ENCODE data around the gene IRAK3. TPM values are rescaled to one million over a fixed set of nuclear protein-coding genes. Genes with fewer than 3 reads are reported as not detected.

The IRAK3 gene
- total RNA-seq, 1 donor: 21.4 TPM

DNA sequence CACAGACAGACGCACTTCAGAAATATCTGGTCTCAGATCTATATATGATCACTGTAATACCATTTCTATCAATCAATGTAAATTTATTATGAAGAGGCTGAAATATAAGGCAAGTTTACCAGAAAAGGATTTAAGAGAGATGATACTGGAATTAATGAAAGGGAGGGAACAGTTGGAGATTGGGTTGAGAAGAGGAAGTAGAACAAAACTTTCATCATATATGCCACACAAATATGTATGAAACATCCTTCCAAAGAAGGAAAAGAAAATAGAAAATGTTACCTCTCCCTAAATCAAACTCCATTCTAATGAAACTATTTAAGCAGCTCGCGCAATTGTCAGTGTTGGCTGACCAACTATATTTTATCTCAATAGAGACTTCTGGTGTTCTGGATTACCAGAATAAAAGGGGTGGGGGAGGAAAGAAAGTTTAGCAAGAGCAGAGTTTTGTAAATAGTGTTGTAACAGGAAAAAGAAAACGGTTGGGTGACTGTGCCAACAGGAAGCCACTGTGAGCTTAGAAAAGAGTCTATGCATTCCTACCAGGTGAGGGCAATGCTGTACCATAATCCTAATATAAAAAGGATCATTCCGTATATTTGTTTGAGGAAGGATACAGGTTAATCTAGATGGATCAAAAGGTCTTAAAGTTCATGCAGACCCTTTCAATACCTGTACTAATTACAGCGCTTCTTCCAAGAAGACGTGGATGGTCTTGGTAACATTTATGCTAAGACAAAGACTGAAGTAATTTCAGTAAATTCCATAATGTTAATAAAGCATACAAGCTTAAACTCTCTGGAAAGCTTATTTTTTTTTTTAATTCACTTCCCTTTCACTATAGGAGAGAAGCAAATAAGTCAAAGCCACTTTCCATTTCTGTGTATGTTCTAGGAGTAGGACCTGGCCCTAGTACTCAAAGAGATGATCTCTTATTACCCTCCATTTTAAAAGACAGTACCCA is 43.9 kb upstream of the IRAK3 start:
- TF ChIP-seq, protein P1, sequence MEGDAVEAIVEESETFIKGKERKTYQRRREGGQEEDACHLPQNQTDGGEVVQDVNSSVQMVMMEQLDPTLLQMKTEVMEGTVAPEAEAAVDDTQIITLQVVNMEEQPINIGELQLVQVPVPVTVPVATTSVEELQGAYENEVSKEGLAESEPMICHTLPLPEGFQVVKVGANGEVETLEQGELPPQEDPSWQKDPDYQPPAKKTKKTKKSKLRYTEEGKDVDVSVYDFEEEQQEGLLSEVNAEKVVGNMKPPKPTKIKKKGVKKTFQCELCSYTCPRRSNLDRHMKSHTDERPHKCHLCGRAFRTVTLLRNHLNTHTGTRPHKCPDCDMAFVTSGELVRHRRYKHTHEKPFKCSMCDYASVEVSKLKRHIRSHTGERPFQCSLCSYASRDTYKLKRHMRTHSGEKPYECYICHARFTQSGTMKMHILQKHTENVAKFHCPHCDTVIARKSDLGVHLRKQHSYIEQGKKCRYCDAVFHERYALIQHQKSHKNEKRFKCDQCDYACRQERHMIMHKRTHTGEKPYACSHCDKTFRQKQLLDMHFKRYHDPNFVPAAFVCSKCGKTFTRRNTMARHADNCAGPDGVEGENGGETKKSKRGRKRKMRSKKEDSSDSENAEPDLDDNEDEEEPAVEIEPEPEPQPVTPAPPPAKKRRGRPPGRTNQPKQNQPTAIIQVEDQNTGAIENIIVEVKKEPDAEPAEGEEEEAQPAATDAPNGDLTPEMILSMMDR (IDR thresholded peaks at IDR 0.05; ENCODE audit: insufficient read depth, low read length): peak; percentile 62
- DNase-seq (ENCODE audit: low read depth): peak; percentile 89
- H3K4me3 ChIP-seq (ENCODE audit: low read depth, low read length): no peak overlapping the region

DNA sequence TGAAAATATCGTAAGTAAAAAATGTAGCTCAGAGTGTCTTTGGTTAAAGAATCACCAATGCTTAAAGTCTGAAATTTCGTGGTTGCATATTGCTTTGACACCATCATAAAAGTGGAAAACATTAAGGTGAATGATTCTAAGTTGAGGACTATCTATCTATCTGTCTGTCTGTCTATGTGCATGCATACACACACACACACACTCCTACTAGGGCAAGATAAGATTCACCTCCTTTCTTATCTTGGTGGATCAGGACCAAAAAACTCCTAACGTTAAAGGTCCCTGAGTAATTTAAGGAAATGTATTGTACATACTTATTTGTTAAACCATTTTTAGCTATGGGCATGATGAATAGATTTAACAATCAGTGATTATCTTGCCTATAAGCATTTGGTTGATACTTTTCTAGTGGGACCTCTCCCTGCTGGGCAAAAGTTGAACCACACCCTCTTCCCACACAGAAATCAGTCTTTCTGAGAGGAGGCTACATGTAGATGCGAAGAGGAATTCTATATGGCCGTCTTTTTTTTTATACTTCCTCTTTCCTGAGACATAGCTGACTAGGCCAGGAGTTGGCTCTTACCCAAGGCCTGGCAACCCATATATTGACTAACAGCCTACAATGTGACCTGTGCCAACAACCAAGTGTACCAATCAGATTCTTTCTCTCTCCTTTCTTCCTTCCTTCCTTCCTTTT is 39.2 kb upstream of the IRAK3 start:
- DNase-seq (ENCODE audit: low read depth): no peak
- no peak overlapping the region for H3K4me3 ChIP-seq (ENCODE audit: low read depth, low read length)
- TF ChIP-seq, protein P1 (IDR thresholded peaks at IDR 0.05; ENCODE audit: insufficient read depth, low read length): peak; percentile 23

DNA sequence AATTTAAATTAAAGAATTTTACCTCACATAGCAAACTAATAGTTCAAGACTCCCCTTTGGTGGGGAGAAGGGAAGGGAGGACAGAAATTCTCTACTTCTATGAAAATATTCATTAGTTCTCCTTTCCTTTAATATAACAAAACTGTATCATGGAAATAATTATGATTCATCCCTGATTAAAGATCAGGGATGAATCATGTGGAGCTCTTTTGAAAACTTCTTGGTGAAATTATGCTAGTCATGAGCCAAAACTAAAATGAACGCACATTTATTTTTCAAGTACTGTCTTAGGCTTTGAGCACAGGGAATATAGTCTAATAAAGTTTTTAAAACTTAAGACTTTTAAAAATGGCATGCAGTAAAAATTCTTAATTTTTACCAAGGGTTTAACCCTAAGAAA is 36.3 kb upstream of the IRAK3 start:
- no peak overlapping the region for H3K4me3 ChIP-seq (ENCODE audit: low read depth, low read length)
- TF ChIP-seq, protein P1 (IDR thresholded peaks at IDR 0.05; ENCODE audit: insufficient read depth, low read length): no peak
- peak; percentile 69 for DNase-seq (ENCODE audit: low read depth)

DNA sequence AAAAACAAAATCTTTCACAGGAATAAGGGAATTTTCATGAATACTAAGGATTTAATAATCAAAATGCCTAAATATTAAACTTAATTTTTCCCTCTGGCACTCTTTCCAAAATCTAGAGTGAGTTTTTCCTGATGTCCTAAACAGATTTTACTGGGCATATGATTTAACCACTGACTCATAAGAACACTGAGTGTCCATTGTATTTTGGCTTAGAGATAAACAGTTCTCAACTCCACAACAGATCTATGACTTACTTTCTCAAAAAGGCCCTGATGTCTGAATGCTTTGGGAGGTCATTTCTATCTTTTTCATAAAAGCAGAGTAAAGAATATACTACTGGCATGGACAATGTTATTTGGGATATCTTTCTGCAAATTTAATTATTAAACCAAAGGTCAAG is 34.2 kb upstream of the IRAK3 start:
- TF ChIP-seq, protein P1 (IDR thresholded peaks at IDR 0.05; ENCODE audit: insufficient read depth, low read length): no peak
- peak; percentile 61 for DNase-seq (ENCODE audit: low read depth)
- H3K4me3 ChIP-seq (ENCODE audit: low read depth, low read length): no peak overlapping the region

DNA sequence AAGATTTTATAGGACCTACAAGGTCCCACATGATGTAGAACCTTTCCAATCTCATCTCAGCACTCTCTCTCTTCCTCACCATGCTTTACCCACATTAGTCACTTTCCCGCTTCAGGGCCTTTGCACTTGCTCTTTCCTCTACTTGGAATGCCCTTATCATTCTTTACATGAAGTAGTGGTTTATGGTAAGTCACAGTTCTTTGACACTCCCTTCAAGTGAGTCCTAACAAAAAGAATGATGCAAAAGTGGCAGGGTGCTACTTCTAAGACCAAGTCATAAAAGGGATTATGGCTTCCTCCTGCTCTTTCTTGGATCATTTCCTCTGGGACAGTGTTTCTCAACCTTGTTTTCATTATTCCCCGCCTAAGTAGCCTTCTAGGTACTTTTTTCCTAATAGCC is 32.4 kb upstream of the IRAK3 start:
- peak; percentile 39 for DNase-seq (ENCODE audit: low read depth)
- no peak overlapping the region for H3K4me3 ChIP-seq (ENCODE audit: low read depth, low read length)
- TF ChIP-seq, protein P1 (IDR thresholded peaks at IDR 0.05; ENCODE audit: insufficient read depth, low read length): no peak

DNA sequence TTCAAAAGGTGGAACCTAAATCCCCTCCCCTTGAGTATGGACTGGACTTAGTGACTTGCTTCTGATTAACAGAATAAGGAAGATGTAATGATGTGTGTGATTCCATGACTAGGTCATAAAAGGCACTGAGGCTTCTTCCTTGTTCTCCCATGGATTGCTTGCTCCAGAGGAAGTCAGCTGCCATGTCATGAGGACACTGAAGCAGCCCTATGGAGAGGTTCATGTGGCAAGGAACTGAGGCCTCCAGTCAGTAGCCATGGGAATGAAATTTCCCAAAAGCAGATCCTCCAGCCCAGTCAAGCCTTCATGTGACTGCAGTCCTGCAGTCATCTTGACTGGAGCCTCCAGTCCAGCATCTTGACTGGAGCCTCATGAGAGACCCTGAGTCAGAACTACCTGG is 29.9 kb upstream of the IRAK3 start:
- H3K4me3 ChIP-seq (ENCODE audit: low read depth, low read length): no peak overlapping the region
- TF ChIP-seq, protein P1 (IDR thresholded peaks at IDR 0.05; ENCODE audit: insufficient read depth, low read length): no peak
- no peak for DNase-seq (ENCODE audit: low read depth)
